Left ventricle myocardium superior (tissue), 1 donor: ENCODE results near the gene BATF. TPM values are rescaled to one million over a fixed set of nuclear protein-coding genes. Genes with fewer than 3 reads are reported as not detected.
"Not testable (repeated sequence)": the region's sequence is repeated elsewhere in the genome, so short reads cannot be mapped to it uniquely, and the experiment has no call there.

Source experiments
- ATAC-seq: fragments of 200-7000 bp; cut with Tn5 transposase; one replicate; pipeline ENCODE4 v1.9.1; 2020; ENCODE audit warnings: mild to moderate bottlenecking, moderate library complexity
- DNase-seq: peaks from one replicate; pipeline ENCODE4 v3.0.0-alpha.2; 2020
- intact Hi-C: fragments of 100-400 bp; cut with micrococcal nuclease; formaldehyde crosslinking; loops from one replicate; pipeline ENCODE4 v1.11.0; 2022
- long read RNA-seq: library from polyadenylated mRNA; unstranded; transcript quantifications from one replicate; pipeline ENCODE4 v2.0.0, GENCODE V29; 2021
- total RNA-seq: library from RNA; stranded (reverse); fragmentation: NEBNext Ultra II Directional; extraction: Animal tissue kit (Norgen Biotek cat#: 25700); gene quantifications from one replicate; pipeline ENCODE4 v1.2.1, GENCODE V29; 2021
- donor health status: DM: no; HTN: yes; CAD: no; lungs with severe emphysema.

Gene BATF
- total RNA-seq: 0.74 TPM
- long read RNA-seq, partial matches to known transcripts: 0 of 1 reads
- long read RNA-seq, other reads (novel, unspliced or antisense): 0 of 1 reads

GRCh38 chr14:75522224-75522982 is at the start of gene BATF:
TSS of gene BATF (plus strand) at chr14:75522469. CDS start at chr14:75522683, 214 bp downstream.
- peak; percentile 41 for ATAC-seq
- intact Hi-C loops: no loop called here
- no peak for DNase-seq

GRCh38 chr14:75474127-75474526 is 48.1 kb upstream of the BATF start:
- intact Hi-C loops, ATAC-seq, DNase-seq: not testable (repeated sequence)

GRCh38 chr14:75476274-75476995 is 45.8 kb upstream of the BATF start:
- DNase-seq: no peak
- ATAC-seq: peak; percentile 74
- intact Hi-C loops: no loop called here

- DNase-seq: no peak
- ATAC-seq: no peak
- intact Hi-C loops: no loop called here
Measured at GRCh38 chr14:75477881-75478280, 44.4 kb upstream of the BATF start.

GRCh38 chr14:75479770-75480600 is 42.3 kb upstream of the BATF start:
- no peak for DNase-seq
- intact Hi-C loops: loop anchor here (10.0 kb wide), 1 partner anchor 345 kb away; no protein-coding TSS in a partner anchor
- no peak for ATAC-seq

GRCh38 chr14:75482366-75482765 is 39.9 kb upstream of the BATF start:
- intact Hi-C loops: loop anchor here (10.0 kb wide), 1 partner anchor 348 kb away; no protein-coding TSS in a partner anchor
- DNase-seq (no peak), ATAC-seq (no peak)

GRCh38 chr14:75484711-75485429 is 37.4 kb upstream of the BATF start:
- no peak for ATAC-seq

GRCh38 chr14:75486318-75486717 is 36.0 kb upstream of the BATF start:
- intact Hi-C loops: loop anchor here (5.0 to 10.0 kb wide), 2 partner anchors 174 to 352 kb away; no protein-coding TSS in a partner anchor
- ATAC-seq (no peak), DNase-seq (no peak)

More at GRCh38 chr14:75484711-75485429, 37.4 kb upstream of the BATF start:
- intact Hi-C loops: loop anchor here (5.0 to 10.0 kb wide), 2 partner anchors 173 to 350 kb away; no protein-coding TSS in a partner anchor
- no peak for DNase-seq

- intact Hi-C loops: loop anchor here (5.0 to 10.0 kb wide), 2 partner anchors 175 to 352 kb away; no protein-coding TSS in a partner anchor
- no peak for ATAC-seq
- no peak for DNase-seq
Measured at GRCh38 chr14:75487155-75487671, 35.1 kb upstream of the BATF start.

- DNase-seq (no peak), ATAC-seq (no peak)
- intact Hi-C loops: loop anchor here (5.0 to 10.0 kb wide), 2 partner anchors 177 to 355 kb away; no protein-coding TSS in a partner anchor
Measured at GRCh38 chr14:75489480-75489837, 32.8 kb upstream of the BATF start.

GRCh38 chr14:75491376-75491978 is 30.8 kb upstream of the BATF start:
- ATAC-seq (no peak), DNase-seq (no peak)
- intact Hi-C loops: no loop called here

GRCh38 chr14:75492832-75493591 is 29.3 kb upstream of the BATF start:
- intact Hi-C loops: no loop called here
- ATAC-seq (no peak), DNase-seq (no peak)

- ATAC-seq (no peak), DNase-seq (no peak)
- intact Hi-C loops: no loop called here
Measured at GRCh38 chr14:75493592-75494087, 28.6 kb upstream of the BATF start.

- ATAC-seq (no peak), DNase-seq (no peak)
- intact Hi-C loops: no loop called here
Measured at GRCh38 chr14:75494896-75495295, 27.4 kb upstream of the BATF start.

- intact Hi-C loops: no loop called here
- DNase-seq: no peak
- ATAC-seq: no peak
Measured at GRCh38 chr14:75495399-75495798, 26.9 kb upstream of the BATF start.

GRCh38 chr14:75495882-75496281 is 26.4 kb upstream of the BATF start:
- intact Hi-C loops: no loop called here
- DNase-seq (no peak), ATAC-seq (no peak)

GRCh38 chr14:75496755-75497154 is 25.5 kb upstream of the BATF start:
- no peak for DNase-seq
- ATAC-seq: no peak
- intact Hi-C loops: no loop called here
